H9 (cell line): ENCODE data around the gene TYSND1. TPM values are rescaled to one million over a fixed set of nuclear protein-coding genes. Genes with fewer than 3 reads are reported as not detected.

Experiments used
- DNase-seq: peaks from one replicate; pipeline ENCODE4 v3.0.0-alpha.2; 2017
- H2AFZ ChIP-seq: one replicate; pipeline ENCODE4 v1.6.1; 2013; ENCODE audit warnings: mild to moderate bottlenecking, low read length, control low read depth, moderate library complexity
- H2AK5ac ChIP-seq: 2 replicates; pipeline ENCODE4 v1.6.1; 2013; ENCODE audit warnings: low read length, control low read depth, mixed read lengths; ENCODE audit not compliant: insufficient read length
- H2BK120ac ChIP-seq: one replicate; pipeline ENCODE4 v1.6.1; 2013; ENCODE audit warnings: low read depth, mild to moderate bottlenecking, low read length, control low read depth, inconsistent platforms; ENCODE audit not compliant: poor library complexity, severe bottlenecking
- H2BK12ac ChIP-seq: 2 replicates; pipeline ENCODE4 v1.6.1; 2013; ENCODE audit warnings: low read length, control low read depth, mixed read lengths, low read depth; ENCODE audit not compliant: insufficient read length
- H2BK15ac ChIP-seq: 2 replicates; pipeline ENCODE4 v1.6.1; 2013; ENCODE audit warnings: low read depth, low read length, control low read depth
- H2BK20ac ChIP-seq: one replicate; pipeline ENCODE4 v1.6.1; 2013; ENCODE audit warnings: low read depth, mild to moderate bottlenecking, low read length, control low read depth, inconsistent platforms; ENCODE audit not compliant: poor library complexity, severe bottlenecking
- H2BK5ac ChIP-seq: 2 replicates; pipeline ENCODE4 v1.6.1; 2013; ENCODE audit warnings: low read length, control low read depth, mixed read lengths; ENCODE audit not compliant: insufficient read length
- H3K14ac ChIP-seq: 2 replicates; pipeline ENCODE4 v1.6.1; 2013; ENCODE audit warnings: low read length, control low read depth; ENCODE audit not compliant: insufficient read depth
- H3K18ac ChIP-seq: 2 replicates; pipeline ENCODE4 v1.6.1; 2013; ENCODE audit warnings: low read depth, mild to moderate bottlenecking, mixed read lengths, low read length, control low read depth; ENCODE audit not compliant: insufficient read length
- H3K23ac ChIP-seq: 2 replicates; pipeline ENCODE4 v1.6.1; 2013; ENCODE audit warnings: low read length, control low read depth, mixed read lengths, low read depth; ENCODE audit not compliant: insufficient read length
- H3K23me2 ChIP-seq: 2 replicates; pipeline ENCODE4 v1.6.1; 2013; ENCODE audit warnings: low read depth, mild to moderate bottlenecking, mixed read lengths, low read length, control low read depth; ENCODE audit not compliant: insufficient read length, poor library complexity, severe bottlenecking
- H3K27ac ChIP-seq: 2 replicates; pipeline ENCODE4 v1.5.1; 2013; ENCODE audit warnings: low read length, control low read depth, mixed read lengths, low read depth; ENCODE audit not compliant: insufficient read length
- H3K27me3 ChIP-seq: 2 replicates; pipeline ENCODE4 v1.6.1; 2013; ENCODE audit warnings: low read length, control low read depth, inconsistent platforms; ENCODE audit not compliant: insufficient read depth
- H3K4ac ChIP-seq: 2 replicates; pipeline ENCODE4 v1.6.1; 2013; ENCODE audit warnings: low read depth, mild to moderate bottlenecking, control low read depth, inconsistent platforms, low read length, moderate library complexity
- H3K4me1 ChIP-seq: 2 replicates; pipeline ENCODE4 v1.6.1; 2013; ENCODE audit warnings: low read length, control low read depth, inconsistent platforms; ENCODE audit not compliant: insufficient read depth
- H3K4me2 ChIP-seq: 2 replicates; pipeline ENCODE4 v1.6.1; 2013; ENCODE audit warnings: low read length, control low read depth, mixed read lengths; ENCODE audit not compliant: insufficient read length, insufficient read depth
- H3K56ac ChIP-seq: 2 replicates; pipeline ENCODE4 v1.6.1; 2013; ENCODE audit warnings: low read depth, mild to moderate bottlenecking, mixed read lengths, low read length, control low read depth; ENCODE audit not compliant: insufficient read length
- H3K79me1 ChIP-seq: 2 replicates; pipeline ENCODE4 v1.6.1; 2013; ENCODE audit warnings: low read depth, mild to moderate bottlenecking, moderate library complexity, low read length, control low read depth, inconsistent platforms; ENCODE audit not compliant: insufficient read depth, poor library complexity, severe bottlenecking
- H3K79me2 ChIP-seq: 2 replicates; pipeline ENCODE4 v1.6.1; 2013; ENCODE audit warnings: low read length, control low read depth, inconsistent platforms; ENCODE audit not compliant: insufficient read depth
- H3K9ac ChIP-seq: 2 replicates; pipeline ENCODE4 v1.6.1; 2013; ENCODE audit warnings: low read length, control low read depth, mixed read lengths; ENCODE audit not compliant: insufficient read length; ENCODE audit errors: extremely low read depth
- H3K9me3 ChIP-seq: one replicate; pipeline ENCODE4 v1.6.1; 2013; ENCODE audit warnings: low read depth, low read length, inconsistent platforms; ENCODE audit not compliant: control insufficient read depth
- H3T11ph ChIP-seq: one replicate; pipeline ENCODE4 v1.6.1; 2013; ENCODE audit warnings: mild to moderate bottlenecking, low read length, control low read depth, inconsistent platforms
- H4K20me1 ChIP-seq: one replicate; pipeline ENCODE4 v1.6.1; 2013; ENCODE audit not compliant: control insufficient read depth, insufficient read length, insufficient read depth
- H4K5ac ChIP-seq: 2 replicates; pipeline ENCODE4 v1.6.1; 2013; ENCODE audit warnings: low read depth, mild to moderate bottlenecking, mixed read lengths, low read length, control low read depth; ENCODE audit not compliant: insufficient read length
- H4K8ac ChIP-seq: replicated peaks from 2 replicates; pipeline ENCODE4 v1.6.1; 2013; ENCODE audit warnings: low read length, control low read depth, mixed read lengths, low read depth; ENCODE audit not compliant: insufficient read length
- H4K91ac ChIP-seq: 2 replicates; pipeline ENCODE4 v1.6.1; 2013; ENCODE audit warnings: low read depth, mild to moderate bottlenecking, moderate library complexity, mixed read lengths, low read length, control low read depth; ENCODE audit not compliant: insufficient read length
- H3K27ac Mint-ChIP-seq, 3 experiments: 2 replicates in 2 of 3; 3 replicates in 1 of 3; pipeline ENCODE4 v1.8.0; 2020 to 2021; ENCODE audit warnings: mixed read lengths in 3 of 3, mild to moderate bottlenecking in 1 of 3, moderate library complexity in 1 of 3
- H3K27me3 Mint-ChIP-seq: 2 replicates; pipeline ENCODE4 v1.8.0; 2021; ENCODE audit warnings: low read depth, mild to moderate bottlenecking, moderate library complexity, mixed read lengths
- H3K36me3 Mint-ChIP-seq, 3 experiments: 2 replicates in 2 of 3; 3 replicates in 1 of 3; pipeline ENCODE4 v1.8.0; 2020 to 2021; ENCODE audit warnings: low read depth in 3 of 3, mixed read lengths in 3 of 3; ENCODE audit not compliant: insufficient read depth in 1 of 3
- H3K4me1 Mint-ChIP-seq, 2 experiments: 2 replicates each; pipeline ENCODE4 v1.8.0; 2020; ENCODE audit warnings: mixed read lengths in 2 of 2
- H3K4me3 Mint-ChIP-seq, 2 experiments: 2 replicates in 1 of 2; 3 replicates in 1 of 2; pipeline ENCODE4 v1.8.0; 2020 to 2021; ENCODE audit warnings: mild to moderate bottlenecking in 2 of 2, mixed read lengths in 2 of 2, moderate library complexity in 1 of 2
- H3K9me3 Mint-ChIP-seq, 2 experiments: 2 replicates in 1 of 2; 3 replicates in 1 of 2; pipeline ENCODE4 v1.8.0; 2020; ENCODE audit warnings: mild to moderate bottlenecking in 2 of 2, mixed read lengths in 2 of 2, moderate library complexity in 1 of 2
- CTCF ChIP-seq: fragments of 200-600 bp; sonication (generic); conservative IDR thresholded peaks from 3 replicates; pipeline ENCODE4 v1.8.0; 2021; ENCODE audit warnings: antibody characterized with exemption, mild to moderate bottlenecking
- WGBS: extraction: QIAGEN DNeasy Blood & Tissue Kit; methylation state at CpG from one replicate; pipeline ENCODE4 v1.1.7; 2013; ENCODE audit warnings: missing lambda C conversion rate, low lambda C conversion rate, mixed read lengths; ENCODE audit not compliant: insufficient read length; ENCODE audit errors: extremely low coverage; 5-methylcytosine and 5-hydroxymethylcytosine counted together
- total RNA-seq: library from RNA; stranded (reverse); gene quantifications from 2 replicates; pipeline ENCODE4 v1.2.1, GENCODE V29; 2021

The TYSND1 gene
- total RNA-seq, 1 experiment from 2014 or later = 12.8 TPM

DNA sequence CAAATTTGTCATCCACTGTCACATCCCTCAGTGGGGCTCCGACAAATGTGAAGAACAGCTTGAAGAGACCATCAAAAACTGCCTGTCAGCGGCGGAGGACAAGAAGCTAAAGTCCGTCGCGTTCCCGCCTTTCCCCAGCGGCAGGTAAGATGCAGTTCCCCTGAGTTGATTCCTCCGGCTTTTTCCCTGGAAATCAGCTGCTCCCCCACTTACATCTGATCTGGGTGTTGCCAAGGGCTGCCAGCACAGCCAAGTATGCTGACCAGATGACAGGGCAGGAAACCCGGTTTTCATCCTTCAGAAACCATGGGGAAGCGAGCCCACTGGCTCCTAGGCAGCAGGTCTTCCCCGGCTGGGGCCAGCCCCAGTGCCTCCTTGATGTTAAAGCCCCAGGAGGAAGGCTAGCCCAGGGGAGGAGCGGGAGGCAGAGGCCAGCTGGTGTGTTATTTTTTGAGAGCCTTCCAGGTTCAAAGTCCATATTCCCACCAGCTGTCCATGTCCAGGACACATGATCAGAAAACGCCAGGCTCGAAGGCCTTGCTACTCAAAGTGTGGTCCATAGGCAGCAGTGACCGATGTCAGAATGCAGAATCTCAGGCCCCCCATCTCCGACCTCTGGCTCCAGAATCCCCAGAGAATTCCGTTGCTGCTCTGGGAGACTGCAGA lies 37.3 kb downstream of the TYSND1 start:
- H3K9me3 Mint-ChIP-seq = no peaks in the 10 kb centered on the region

More for the DNA sequence above, 37.3 kb downstream of the TYSND1 start:
- Histone ChIP-seq H3K79me2 (no peaks in the 10 kb centered on the region), H3K14ac (no peak overlapping the region), H3K27ac (no peak overlapping the region), H3K4me2 (no peak overlapping the region), H4K5ac (no peak overlapping the region), H3K79me1 (no peaks in the 10 kb centered on the region), H4K8ac (no peak overlapping the region), H3K4ac (no peak overlapping the region), H4K20me1 (no peaks in the 10 kb centered on the region), H3K18ac (no peak overlapping the region), H2BK15ac (no peak overlapping the region), H3K9me3 (no peaks in the 10 kb centered on the region), H3K4me1 (no peaks in the 10 kb centered on the region), H4K91ac (no peak overlapping the region), H3K9ac (no peak overlapping the region), H3K23me2 (no peaks in the 10 kb centered on the region), H2BK20ac (no peak overlapping the region), H2BK5ac (no peak overlapping the region), H2BK120ac (no peak overlapping the region), H3K23ac (no peak overlapping the region), H2BK12ac (no peak overlapping the region), H3K27me3 (no peaks in the 10 kb centered on the region), H2AFZ (no peak overlapping the region), H2AK5ac (no peak overlapping the region), H3K56ac (no peak overlapping the region), H3T11ph (no peak overlapping the region)
- peaks cover 11 to 12% of the 10 kb centered on the region in 2 experiments for H3K4me1 Mint-ChIP-seq
- no peak for TF ChIP-seq CTCF
- peaks cover 6 to 14% (median 13%) of the 10 kb centered on the region in 3 experiments for H3K36me3 Mint-ChIP-seq
- H3K4me3 Mint-ChIP-seq = no peak overlapping the region
- H3K27me3 Mint-ChIP-seq = peaks cover 2% of the 10 kb centered on the region; the same call in 1 of the 2 replicates
- no CpG with 5 or more reads among the region's 18 CpGs for WGBS
- H3K27ac Mint-ChIP-seq = no peak overlapping the region
- no peak for DNase-seq
